GM12864 (cell line): ENCODE data around the gene SLC6A20.

Source experiments
- DNase-seq: peaks from one replicate; pipeline ENCODE4 v3.0.0-alpha.2; 2011; ENCODE audit warnings: low read depth
- H3K4me3 ChIP-seq: 2 replicates; pipeline ENCODE4 v1.5.1; 2011; ENCODE audit warnings: mild to moderate bottlenecking, low read depth, low read length, control low read depth
- TF ChIP-seq, protein P1 (sequence below): IDR thresholded peaks from 2 replicates; pipeline ENCODE4 v1.5.1; 2011; ENCODE audit warnings: low read depth, mild to moderate bottlenecking, moderate library complexity, low read length, control low read depth, inconsistent platforms; ENCODE audit errors: missing control alignments

The SLC6A20 gene

DNA sequence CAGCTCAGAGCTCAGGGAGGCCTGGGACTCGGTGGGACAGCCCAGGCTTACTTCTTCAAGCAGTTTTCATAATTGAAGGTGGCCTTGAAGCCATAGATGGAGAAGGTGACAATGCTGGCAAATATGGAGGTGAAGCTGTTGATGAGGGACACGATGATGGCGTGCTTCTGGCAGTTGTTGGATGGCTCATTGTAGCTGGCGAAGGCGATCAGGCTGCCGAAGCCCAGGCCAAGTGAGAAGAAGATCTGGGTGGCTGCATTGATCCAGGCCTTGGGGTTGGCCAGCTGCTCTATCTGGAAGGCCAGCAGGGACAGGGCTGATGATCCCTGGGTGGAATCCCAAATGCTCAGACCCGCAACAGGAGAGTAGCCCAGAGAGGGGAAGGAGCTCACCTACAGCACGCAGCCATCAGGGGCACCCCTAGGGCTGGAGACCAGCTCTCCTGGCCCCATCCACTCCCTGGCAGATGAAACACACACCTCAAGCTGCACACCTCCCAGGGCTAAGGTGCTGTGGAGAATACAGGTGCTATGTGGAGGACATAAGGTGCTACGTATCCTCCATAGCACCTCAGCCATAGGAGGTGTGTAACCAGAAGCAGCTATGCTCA, 25.1 kb downstream of the SLC6A20 start:
- H3K4me3 ChIP-seq = no peak overlapping the region
- TF ChIP-seq, protein P1, sequence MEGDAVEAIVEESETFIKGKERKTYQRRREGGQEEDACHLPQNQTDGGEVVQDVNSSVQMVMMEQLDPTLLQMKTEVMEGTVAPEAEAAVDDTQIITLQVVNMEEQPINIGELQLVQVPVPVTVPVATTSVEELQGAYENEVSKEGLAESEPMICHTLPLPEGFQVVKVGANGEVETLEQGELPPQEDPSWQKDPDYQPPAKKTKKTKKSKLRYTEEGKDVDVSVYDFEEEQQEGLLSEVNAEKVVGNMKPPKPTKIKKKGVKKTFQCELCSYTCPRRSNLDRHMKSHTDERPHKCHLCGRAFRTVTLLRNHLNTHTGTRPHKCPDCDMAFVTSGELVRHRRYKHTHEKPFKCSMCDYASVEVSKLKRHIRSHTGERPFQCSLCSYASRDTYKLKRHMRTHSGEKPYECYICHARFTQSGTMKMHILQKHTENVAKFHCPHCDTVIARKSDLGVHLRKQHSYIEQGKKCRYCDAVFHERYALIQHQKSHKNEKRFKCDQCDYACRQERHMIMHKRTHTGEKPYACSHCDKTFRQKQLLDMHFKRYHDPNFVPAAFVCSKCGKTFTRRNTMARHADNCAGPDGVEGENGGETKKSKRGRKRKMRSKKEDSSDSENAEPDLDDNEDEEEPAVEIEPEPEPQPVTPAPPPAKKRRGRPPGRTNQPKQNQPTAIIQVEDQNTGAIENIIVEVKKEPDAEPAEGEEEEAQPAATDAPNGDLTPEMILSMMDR = no peak
- DNase-seq = no peak

DNA sequence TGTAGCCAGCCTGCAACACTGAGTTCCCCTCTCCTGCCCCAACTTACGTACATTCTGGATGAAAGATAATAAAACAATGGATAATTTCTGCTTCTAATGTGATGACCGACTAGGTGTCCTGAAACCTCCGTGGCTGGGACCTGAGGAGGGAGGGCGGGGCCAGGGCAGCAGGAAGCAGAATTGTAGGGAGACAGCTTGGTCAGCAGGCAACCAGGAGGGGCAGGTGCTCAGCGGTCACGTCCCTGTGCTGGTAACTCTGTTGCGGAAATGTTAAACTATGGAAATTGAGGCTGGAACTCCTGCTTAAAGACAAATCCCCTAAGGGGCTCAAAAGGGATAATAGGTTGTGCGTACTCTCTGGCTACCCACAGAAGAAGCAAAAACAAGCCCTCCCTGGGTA, 30.4 kb downstream of the SLC6A20 start:
- DNase-seq = no peak

DNA sequence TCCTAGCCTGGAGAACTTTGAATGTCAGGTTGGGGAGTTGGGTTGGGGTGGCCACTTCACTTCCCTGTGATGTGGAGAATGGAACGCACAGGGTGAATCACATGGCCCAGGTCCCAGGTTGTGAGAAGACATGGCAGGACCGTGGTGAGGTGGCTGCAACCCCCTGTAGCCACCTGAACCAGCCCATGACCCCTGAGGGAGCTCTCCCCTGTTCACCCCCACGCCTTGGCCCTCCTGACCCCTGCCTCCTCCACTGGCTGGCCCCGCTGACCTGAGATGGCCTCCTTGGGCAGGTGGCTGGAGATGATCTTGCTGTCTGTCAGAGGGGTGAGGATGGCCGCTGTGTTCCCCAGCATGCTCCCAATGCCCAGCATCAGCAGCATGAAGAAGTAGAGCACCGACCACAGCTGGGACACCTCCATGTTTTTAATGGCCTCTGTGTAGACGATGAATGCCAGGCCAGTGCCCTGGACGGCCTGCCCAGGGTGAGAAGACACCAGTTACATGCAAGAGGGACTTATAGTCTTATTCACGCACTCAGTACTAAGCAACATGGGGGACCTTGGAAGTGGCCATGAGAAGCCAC, 31.0 kb downstream of the SLC6A20 start:
- no peak overlapping the region for H3K4me3 ChIP-seq
- TF ChIP-seq, protein P1 = no peak
- no peak for DNase-seq

More for the DNA sequence above, 30.4 kb downstream of the SLC6A20 start:
- TF ChIP-seq, protein P1 = no peak
- no peak overlapping the region for H3K4me3 ChIP-seq

DNA sequence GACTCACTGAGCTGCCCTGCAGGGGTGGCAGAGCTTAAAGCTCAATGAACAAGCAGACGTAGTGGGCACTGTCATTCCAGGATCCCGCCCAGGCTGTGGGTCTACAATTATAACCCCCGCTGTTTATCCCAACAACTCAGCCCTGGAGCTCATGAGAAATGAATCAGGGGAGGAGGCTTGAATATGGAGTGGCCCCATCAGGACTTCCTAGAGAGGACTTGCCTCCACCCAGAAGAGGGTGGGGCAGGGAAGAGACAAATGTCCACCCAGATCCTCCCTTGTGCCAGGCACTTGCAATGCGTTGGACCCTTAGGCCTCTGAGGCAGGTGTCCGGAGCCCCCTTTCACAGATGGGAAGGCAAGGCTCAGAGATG, 33.0 kb downstream of the SLC6A20 start:
- no peak overlapping the region for H3K4me3 ChIP-seq
- no peak for DNase-seq
- TF ChIP-seq, protein P1 = no peak

DNA sequence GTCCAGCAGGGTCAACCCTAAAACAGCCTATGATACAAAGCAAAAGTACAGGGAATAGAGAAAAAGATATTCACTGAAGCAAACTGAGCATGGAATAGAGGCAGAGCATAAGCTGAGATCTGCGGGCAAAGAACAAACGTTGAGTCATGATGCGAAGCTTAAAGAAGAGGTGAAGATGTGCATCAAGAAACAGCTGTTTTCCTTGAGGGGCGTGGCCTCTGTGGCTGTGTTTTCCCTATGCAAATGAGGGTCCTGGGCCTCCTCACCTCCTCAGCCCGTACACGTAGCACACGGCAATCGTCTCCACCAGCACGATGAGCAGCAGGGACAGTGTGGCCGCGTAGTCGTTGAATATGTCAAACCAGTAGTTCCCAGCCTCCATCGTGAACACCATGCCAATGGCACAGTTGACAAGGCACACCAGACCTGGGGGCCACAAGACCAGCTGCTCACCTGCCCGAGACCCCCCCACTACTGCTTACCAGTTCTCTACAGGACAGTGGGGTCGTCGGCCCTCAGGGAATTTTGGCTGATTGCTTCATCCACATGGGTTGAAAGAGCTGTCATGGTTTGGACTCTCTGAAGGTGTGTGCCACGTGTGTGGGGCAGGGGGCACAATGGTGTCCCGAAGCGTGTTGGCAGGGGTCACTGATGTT, 33.6 kb downstream of the SLC6A20 start:
- TF ChIP-seq, protein P1 = no peak
- no peak overlapping the region for H3K4me3 ChIP-seq
- DNase-seq = no peak

DNA sequence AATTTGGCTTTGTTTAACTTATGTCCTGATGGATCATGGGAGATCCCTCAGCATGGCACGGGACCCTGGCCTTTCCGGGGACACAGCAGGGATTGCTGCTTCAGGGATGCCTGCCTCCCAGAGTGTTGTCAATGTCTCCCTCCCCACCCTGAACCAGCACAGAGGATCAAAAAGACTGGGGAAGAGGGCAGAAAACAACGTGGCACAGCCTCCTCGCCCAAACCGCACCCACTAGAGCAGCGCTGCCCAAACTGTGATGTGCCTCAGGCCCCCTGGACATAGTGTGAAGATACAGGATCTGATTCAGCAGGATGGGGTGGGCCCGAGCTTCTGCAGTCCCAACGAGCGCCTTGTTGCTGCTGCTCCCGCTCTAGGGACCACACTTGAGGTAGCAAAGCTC, 34.5 kb downstream of the SLC6A20 start:
- TF ChIP-seq, protein P1 = no peak
- H3K4me3 ChIP-seq = no peak overlapping the region
- DNase-seq = no peak
